Measurements from ENCODE around the gene HECW1.

The HECW1 gene

DNA sequence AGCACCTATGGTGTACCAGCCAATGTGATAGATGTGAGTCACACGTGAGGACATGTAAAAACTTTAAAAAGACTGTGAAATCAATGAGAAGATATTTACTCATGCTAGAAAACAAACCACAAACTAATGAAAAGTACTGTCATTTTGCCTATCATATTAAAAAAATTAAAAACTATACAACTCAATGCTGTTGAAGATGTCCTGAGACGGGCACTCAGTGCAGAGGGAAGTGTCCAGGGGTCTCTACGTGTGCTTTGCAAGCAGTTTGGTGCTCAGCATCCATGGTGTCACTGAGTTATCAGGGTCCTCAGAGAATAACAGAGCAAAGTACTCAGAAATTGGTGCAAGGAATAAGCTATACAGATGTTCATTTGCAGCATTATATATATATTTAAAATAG, 162.3 kb downstream of the HECW1 start:
- 88% methylated on average over 3 of the region's 3 CpGs for WGBS
- DNase-seq: no peak
- Histone ChIP-seq H3K9ac (ENCODE audit: low read length) (no peak overlapping the region), H3K79me1 (replicated peaks; ENCODE audit: low read length, poor library complexity, severe bottlenecking) (no peaks in the 10 kb centered on the region), H3K4me2 (ENCODE audit: low read length, poor library complexity, severe bottlenecking) (no peak overlapping the region), H3K23ac (ENCODE audit: low read length in 2 of 2) (no peak overlapping the region), H2BK120ac (ENCODE audit: low read depth, low read length) (no peak overlapping the region), H2BK15ac (ENCODE audit: low read depth, poor library complexity, severe bottlenecking) (no peak overlapping the region), H3K4ac (ENCODE audit: low read depth in 1 of 2, low read length in 2 of 2) (no peak overlapping the region), H2AFZ (ENCODE audit: low read depth, low read length) (no peak overlapping the region), H2BK12ac (ENCODE audit: low read length in 2 of 2) (no peak overlapping the region), H3K27ac (ENCODE audit: low read length, poor library complexity, severe bottlenecking) (no peak overlapping the region), H3K18ac (ENCODE audit: low read depth in 1 of 2, low read length in 2 of 2) (no peak overlapping the region), H2BK5ac (ENCODE audit: low read depth, low read length, poor library complexity, severe bottlenecking) (no peak overlapping the region), H4K91ac (ENCODE audit: low read length) (no peak overlapping the region), H3K14ac (ENCODE audit: low read length in 2 of 2) (no peak overlapping the region), H2AK5ac (ENCODE audit: low read length, severe bottlenecking) (no peak overlapping the region), H3K4me1 (ENCODE audit: control insufficient read depth, insufficient read depth, low read depth, low read length) (no peaks in the 10 kb centered on the region), H3K36me3 (ENCODE audit: control insufficient read depth in 1 of 2, insufficient read depth in 2 of 2, low read depth in 1 of 2, low read length in 2 of 2) (no peaks in the 10 kb centered on the region), H3K4me3 (ENCODE audit: insufficient read depth in 1 of 2, low read depth in 1 of 2, low read length in 2 of 2) (no peak overlapping the region), H3K9me3 (ENCODE audit: control insufficient read depth, low read length) (peaks cover 4% of the 10 kb centered on the region), H3K27me3 (ENCODE audit: control insufficient read depth in 1 of 2, insufficient read depth in 1 of 2, low read length in 2 of 2) (peaks cover 0 to 4% of the 10 kb centered on the region in 2 experiments), H4K8ac (ENCODE audit: low read length) (no peak overlapping the region)

- Histone ChIP-seq H2BK5ac (ENCODE audit: low read depth, low read length, poor library complexity, severe bottlenecking) (no peak overlapping the region), H2BK120ac (ENCODE audit: low read depth, low read length) (no peak overlapping the region), H3K27ac (ENCODE audit: low read length, poor library complexity, severe bottlenecking) (no peak overlapping the region), H2BK15ac (ENCODE audit: low read depth, poor library complexity, severe bottlenecking) (no peak overlapping the region), H3K9ac (ENCODE audit: low read length) (no peak overlapping the region), H3K79me1 (replicated peaks; ENCODE audit: low read length, poor library complexity, severe bottlenecking) (no peaks in the 10 kb centered on the region), H2BK12ac (ENCODE audit: low read length in 2 of 2) (no peak overlapping the region), H3K4me2 (ENCODE audit: low read length, poor library complexity, severe bottlenecking) (no peak overlapping the region), H3K9me3 (ENCODE audit: control insufficient read depth, low read length) (peaks cover 4% of the 10 kb centered on the region), H3K18ac (ENCODE audit: low read depth in 1 of 2, low read length in 2 of 2) (no peak overlapping the region), H3K27me3 (ENCODE audit: control insufficient read depth in 1 of 2, insufficient read depth in 1 of 2, low read length in 2 of 2) (peaks cover 0 to 22% of the 10 kb centered on the region in 2 experiments), H3K4me1 (ENCODE audit: control insufficient read depth, insufficient read depth, low read depth, low read length) (peaks cover 3% of the 10 kb centered on the region), H4K8ac (ENCODE audit: low read length) (no peak overlapping the region), H3K14ac (ENCODE audit: low read length in 2 of 2) (no peak overlapping the region), H3K36me3 (ENCODE audit: control insufficient read depth in 1 of 2, insufficient read depth in 2 of 2, low read depth in 1 of 2, low read length in 2 of 2) (no peaks in the 10 kb centered on the region), H3K4me3 (ENCODE audit: insufficient read depth in 1 of 2, low read depth in 1 of 2, low read length in 2 of 2) (no peak overlapping the region), H3K23ac (ENCODE audit: low read length in 2 of 2) (no peak overlapping the region), H2AK5ac (ENCODE audit: low read length, severe bottlenecking) (no peak overlapping the region), H2AFZ (ENCODE audit: low read depth, low read length) (no peak overlapping the region), H4K91ac (ENCODE audit: low read length) (no peak overlapping the region), H3K4ac (ENCODE audit: low read depth in 1 of 2, low read length in 2 of 2) (no peak overlapping the region)
- DNase-seq: no peak
- 93% methylated on average over 4 of the region's 5 CpGs for WGBS
These were observed 164.1 kb downstream of the HECW1 start for GRCh38 chr7:43276547-43276946.

GRCh38 chr7:43278088-43278644, 165.7 kb downstream of the HECW1 start:
- H3K4me3 ChIP-seq (ENCODE audit: insufficient read depth in 1 of 2, low read depth in 1 of 2, low read length in 2 of 2): no peak overlapping the region
- no peak overlapping the region for H3K4me2 ChIP-seq (ENCODE audit: low read length, poor library complexity, severe bottlenecking)
- no peak overlapping the region for H2BK120ac ChIP-seq (ENCODE audit: low read depth, low read length)
- H2AK5ac ChIP-seq (ENCODE audit: low read length, severe bottlenecking): no peak overlapping the region
- no peak overlapping the region for H2BK15ac ChIP-seq (ENCODE audit: low read depth, poor library complexity, severe bottlenecking)
- no peak overlapping the region for H3K4ac ChIP-seq (ENCODE audit: low read depth in 1 of 2, low read length in 2 of 2)
- peaks cover 0 to 30% of the 10 kb centered on the region in 2 experiments for H3K27me3 ChIP-seq (ENCODE audit: control insufficient read depth in 1 of 2, insufficient read depth in 1 of 2, low read length in 2 of 2)
- H3K18ac ChIP-seq (ENCODE audit: low read depth in 1 of 2, low read length in 2 of 2): no peak overlapping the region
- H3K4me1 ChIP-seq (ENCODE audit: control insufficient read depth, insufficient read depth, low read depth, low read length): peaks cover 3% of the 10 kb centered on the region
- no peak for DNase-seq
- H3K36me3 ChIP-seq (ENCODE audit: control insufficient read depth in 1 of 2, insufficient read depth in 2 of 2, low read depth in 1 of 2, low read length in 2 of 2): no peaks in the 10 kb centered on the region
- no peaks in the 10 kb centered on the region for H3K9me3 ChIP-seq (ENCODE audit: control insufficient read depth, low read length)
- H4K8ac ChIP-seq (ENCODE audit: low read length): no peak overlapping the region
- H2BK12ac ChIP-seq (ENCODE audit: low read length in 2 of 2): no peak overlapping the region
- no peak overlapping the region for H3K27ac ChIP-seq (ENCODE audit: low read length, poor library complexity, severe bottlenecking)
- no peak overlapping the region for H4K91ac ChIP-seq (ENCODE audit: low read length)
- no peak overlapping the region for H2BK5ac ChIP-seq (ENCODE audit: low read depth, low read length, poor library complexity, severe bottlenecking)
- no peaks in the 10 kb centered on the region for H3K79me1 ChIP-seq (replicated peaks; ENCODE audit: low read length, poor library complexity, severe bottlenecking)
- H3K9ac ChIP-seq (ENCODE audit: low read length): no peak overlapping the region
- no peak overlapping the region for H3K23ac ChIP-seq (ENCODE audit: low read length in 2 of 2)
- WGBS: 87% methylated on average over 10 of the region's 10 CpGs
- no peak overlapping the region for H2AFZ ChIP-seq (ENCODE audit: low read depth, low read length)
- H3K14ac ChIP-seq (ENCODE audit: low read length in 2 of 2): no peak overlapping the region

DNA sequence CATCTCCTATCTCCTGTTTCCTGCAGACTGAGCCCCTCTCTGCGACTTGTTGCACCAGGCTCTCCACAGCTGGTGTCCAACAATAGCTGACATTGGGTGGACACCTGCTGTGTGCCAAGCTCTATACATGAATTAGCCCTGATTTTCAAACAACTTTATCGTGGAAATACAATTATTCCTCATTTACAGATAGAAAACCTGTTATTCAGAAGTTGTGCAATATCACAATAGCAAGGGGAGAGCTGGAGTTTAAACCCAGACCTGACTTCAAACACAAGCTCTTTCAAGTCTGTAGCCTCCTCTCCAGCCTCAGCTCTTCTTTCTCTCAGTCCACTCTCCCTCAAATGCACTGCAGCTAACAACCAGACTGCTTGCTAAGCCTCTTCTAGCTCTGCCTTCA, 168.8 kb downstream of the HECW1 start:
- Histone ChIP-seq H2BK120ac (ENCODE audit: low read depth, low read length) (no peak overlapping the region), H2AFZ (ENCODE audit: low read depth, low read length) (no peak overlapping the region), H4K8ac (ENCODE audit: low read length) (no peak overlapping the region), H3K4me2 (ENCODE audit: low read length, poor library complexity, severe bottlenecking) (no peak overlapping the region), H3K4ac (ENCODE audit: low read depth in 1 of 2, low read length in 2 of 2) (no peak overlapping the region), H2BK12ac (ENCODE audit: low read length in 2 of 2) (no peak overlapping the region), H3K27me3 (ENCODE audit: control insufficient read depth in 1 of 2, insufficient read depth in 1 of 2, low read length in 2 of 2) (peaks cover 0 to 30% of the 10 kb centered on the region in 2 experiments), H3K14ac (ENCODE audit: low read length in 2 of 2) (no peak overlapping the region), H4K91ac (ENCODE audit: low read length) (no peak overlapping the region), H2AK5ac (ENCODE audit: low read length, severe bottlenecking) (no peak overlapping the region), H2BK5ac (ENCODE audit: low read depth, low read length, poor library complexity, severe bottlenecking) (no peak overlapping the region), H3K36me3 (ENCODE audit: control insufficient read depth in 1 of 2, insufficient read depth in 2 of 2, low read depth in 1 of 2, low read length in 2 of 2) (no peaks in the 10 kb centered on the region), H3K9me3 (ENCODE audit: control insufficient read depth, low read length) (peaks cover 6% of the 10 kb centered on the region), H3K9ac (ENCODE audit: low read length) (no peak overlapping the region), H3K4me3 (ENCODE audit: insufficient read depth in 1 of 2, low read depth in 1 of 2, low read length in 2 of 2) (no peak overlapping the region), H3K18ac (ENCODE audit: low read depth in 1 of 2, low read length in 2 of 2) (no peak overlapping the region), H3K79me1 (replicated peaks; ENCODE audit: low read length, poor library complexity, severe bottlenecking) (no peaks in the 10 kb centered on the region), H2BK15ac (ENCODE audit: low read depth, poor library complexity, severe bottlenecking) (no peak overlapping the region), H3K23ac (ENCODE audit: low read length in 2 of 2) (peak overlapping the region in 1 of 2 experiments; percentile 47), H3K27ac (ENCODE audit: low read length, poor library complexity, severe bottlenecking) (no peak overlapping the region), H3K4me1 (ENCODE audit: control insufficient read depth, insufficient read depth, low read depth, low read length) (peaks cover 3% of the 10 kb centered on the region)
- WGBS: 91% methylated on average over 2 of the region's 2 CpGs
- DNase-seq: no peak
